GM12878 (cell line): ENCODE measurements around the gene EML5. TPM values are rescaled to one million over a fixed set of nuclear protein-coding genes. Genes with fewer than 3 reads are reported as not detected.

Experiments
- ATAC-seq: fragments of 200-7000 bp; cut with Tn5 transposase; 3 replicates; pipeline ENCODE4 v1.9.1; 2020; ENCODE audit warnings: mild to moderate bottlenecking, moderate library complexity
- BruUV-seq: library from RNA; stranded (reverse); fragments of 400-500 nt; replicated peaks from 2 replicates; lab custom pipeline; 2021; lab: Mats Ljungman, UMichigan
- CTCF ChIA-PET: fragments of 300-600 bp; sonication (Branson Sonifier 250); formaldehyde crosslinking; extraction: SDS; loops from one replicate; lab custom pipeline; 2021; ENCODE audit warnings: inconsistent platforms; lab: Yijun Ruan, JAX
- POLR2A ChIA-PET: fragments of 350-600 bp; formaldehyde crosslinking; extraction: SDS; loops from one replicate; lab custom pipeline; 2021; ENCODE audit warnings: inconsistent platforms; lab: Charles Lee
- RAD21 ChIA-PET: fragments of 300-600 bp; sonication (Branson Sonifier 250); formaldehyde crosslinking; loops from one replicate; lab custom pipeline; 2023; ENCODE audit warnings: antibody characterized with exemption; ENCODE audit not compliant: unreplicated experiment; lab: Charles Lee
- SMC1A ChIA-PET: fragments of 300-600 bp; sonication (Branson Sonifier 250); formaldehyde crosslinking; loops from one replicate; lab custom pipeline; 2023; ENCODE audit not compliant: unreplicated experiment, uncharacterized antibody; lab: Charles Lee
- DNase-seq: peaks from one replicate; pipeline ENCODE4 v3.0.0-alpha.2; 2011; ENCODE audit warnings: low read depth, low spot score
- FAIRE-seq: peaks from 3 replicates; lab custom pipeline; 2011; peaks lifted over from hg19 to GRCh38; lab: Jason Lieb, UNC
- H2AFZ ChIP-seq: 2 replicates; pipeline ENCODE4 v1.6.0; 2011; ENCODE audit warnings: low read depth, low read length, control low read depth; ENCODE audit not compliant: control insufficient read depth
- H3K27ac ChIP-seq: 2 replicates; pipeline ENCODE4 v1.5.1; 2011; ENCODE audit warnings: control low read depth; ENCODE audit not compliant: control insufficient read depth, insufficient read depth
- H3K27me3 ChIP-seq, 2 experiments: replicated peaks in 1 of 2; 2 replicates each; pipeline versions ENCODE4 v1.6.0 to v1.6.1; 2011; ENCODE audit warnings: low read length in 1 of 2; ENCODE audit not compliant: control insufficient read depth in 2 of 2, insufficient read depth in 2 of 2
- H3K36me3 ChIP-seq, 2 experiments: 2 replicates each; pipeline ENCODE4 v1.5.1; 2011; ENCODE audit warnings: low read length in 1 of 2; ENCODE audit not compliant: control insufficient read depth in 2 of 2, insufficient read depth in 2 of 2
- H3K4me1 ChIP-seq: 2 replicates; pipeline ENCODE4 v1.6.1; 2011; ENCODE audit warnings: mild to moderate bottlenecking, low read length, moderate library complexity, mixed read lengths; ENCODE audit not compliant: control insufficient read depth, insufficient read depth
- H3K4me2 ChIP-seq: 2 replicates; pipeline ENCODE4 v1.6.0; 2011; ENCODE audit warnings: control low read depth; ENCODE audit not compliant: control insufficient read depth, insufficient read depth
- H3K4me3 ChIP-seq: fragments of 200-600 bp; sonication (generic); 2 replicates; pipeline ENCODE4 v1.5.1; 2016
- H3K79me2 ChIP-seq: 2 replicates; pipeline ENCODE4 v1.6.0; 2011; ENCODE audit warnings: low read length; ENCODE audit not compliant: control insufficient read depth, insufficient read depth
- H3K9ac ChIP-seq: 2 replicates; pipeline ENCODE4 v1.8.0; 2011; ENCODE audit warnings: low read length, control low read depth, mixed read lengths; ENCODE audit not compliant: control insufficient read depth, insufficient read depth
- H3K9me3 ChIP-seq: replicated peaks from 3 replicates; pipeline ENCODE4 v1.5.1; 2011; ENCODE audit warnings: mild to moderate bottlenecking, low read length; ENCODE audit not compliant: control insufficient read depth, insufficient read depth
- H4K20me1 ChIP-seq: 2 replicates; pipeline ENCODE4 v1.6.0; 2011; ENCODE audit not compliant: control insufficient read depth, insufficient read depth
- HDGF ChIP-seq: fragments of 450-650 bp; IDR thresholded peaks from 2 replicates; pipeline ENCODE4 v1.6.1; 2016; ENCODE audit warnings: antibody characterized with exemption
- MEF2B ChIP-seq: fragments of 450-650 bp; IDR thresholded peaks from 2 replicates; pipeline ENCODE4 v1.6.1; 2018; ENCODE audit warnings: mild to moderate bottlenecking, moderate library complexity; ENCODE audit not compliant: partially characterized antibody, poor library complexity, severe bottlenecking
- SRF ChIP-seq, 2 experiments: IDR thresholded peaks; 2 replicates each; pipeline ENCODE4 v1.6.1; 2011; ENCODE audit warnings: low read depth in 2 of 2, low read length in 2 of 2, mild to moderate bottlenecking in 1 of 2, moderate library complexity in 1 of 2
- SUZ12 ChIP-seq: fragments of 200-600 bp; sonication (generic); IDR thresholded peaks from one replicate; pipeline ENCODE4 v1.6.1; 2018; ENCODE audit warnings: antibody characterized with exemption, mild to moderate bottlenecking; ENCODE audit not compliant: unreplicated experiment
- WGBS: methylation state at CpG from one replicate; pipeline ENCODE4 v1.1.6; 2016; ENCODE audit warnings: low lambda C conversion rate; ENCODE audit not compliant: insufficient replicate concordance, insufficient coverage; ENCODE audit errors: missing lambda C conversion rate; 5-methylcytosine and 5-hydroxymethylcytosine counted together
- in situ Hi-C: fragments of 300-500 bp; cut with MboI; formaldehyde crosslinking; loops from 9 replicates; pipeline ENCODE4 v1.14.3; 2018; ENCODE audit warnings: mixed read lengths
- intact Hi-C: fragments of 100-400 bp; cut with micrococcal nuclease; formaldehyde crosslinking; loops from one replicate; pipeline ENCODE4 v1.14.2; 2022; ENCODE audit not compliant: unreplicated experiment
- polyA plus RNA-seq, 11 experiments: library from polyadenylated mRNA; depleted of rRNA in 4 of 11; unstranded in 6 of 11; stranded (reverse) in 5 of 11; fragments of >200 nt; fragmentation: Nextera tagmentation in 4 of 11; fragmentation: Illumina TruSeq in 1 of 11; extraction: Ambion mirVana in 4 of 11; extraction: Trizol in 1 of 11; gene quantifications; 1 replicate in 1 of 11; 2 replicates in 10 of 11; pipeline versions ENCODE4 v1.2.1 to v1.2.3, GENCODE V29; 2011 to 2016; ENCODE audit warnings: inconsistent platforms in 2 of 11, missing spikeins in 2 of 11, low read depth in 1 of 11
- total RNA-seq, 4 experiments: library from RNA; depleted of rRNA in 3 of 4; stranded (reverse); fragments of >200 nt in 3 of 4; fragmentation: Illumina TruSeq in 1 of 4; extraction: Trizol in 1 of 4; gene quantifications; 2 replicates each; pipeline versions ENCODE4 v1.2.1 to v1.2.3, GENCODE V29; 2013 to 2021
- TF ChIP-seq, protein P1 (sequence below): IDR thresholded peaks from 2 replicates; pipeline ENCODE4 v1.6.1; 2012; ENCODE audit warnings: low read length, inconsistent platforms

Gene EML5
- total and polyA plus RNA-seq, 10 of the 15 experiments (the other 5 are each of a cell fraction or from before 2014, with no cell fraction given) = 0.08 to 0.35 (median 0.22) TPM; not detected in 1

GRCh38 chr14:88793259-88793625, 489 bp upstream of the EML5 start (continued):
- TF ChIP-seq, protein P1, sequence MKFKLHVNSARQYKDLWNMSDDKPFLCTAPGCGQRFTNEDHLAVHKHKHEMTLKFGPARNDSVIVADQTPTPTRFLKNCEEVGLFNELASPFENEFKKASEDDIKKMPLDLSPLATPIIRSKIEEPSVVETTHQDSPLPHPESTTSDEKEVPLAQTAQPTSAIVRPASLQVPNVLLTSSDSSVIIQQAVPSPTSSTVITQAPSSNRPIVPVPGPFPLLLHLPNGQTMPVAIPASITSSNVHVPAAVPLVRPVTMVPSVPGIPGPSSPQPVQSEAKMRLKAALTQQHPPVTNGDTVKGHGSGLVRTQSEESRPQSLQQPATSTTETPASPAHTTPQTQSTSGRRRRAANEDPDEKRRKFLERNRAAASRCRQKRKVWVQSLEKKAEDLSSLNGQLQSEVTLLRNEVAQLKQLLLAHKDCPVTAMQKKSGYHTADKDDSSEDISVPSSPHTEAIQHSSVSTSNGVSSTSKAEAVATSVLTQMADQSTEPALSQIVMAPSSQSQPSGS = no peak
- TF ChIP-seq MEF2B (no peak), HDGF (no peak)

- ChIA-PET RAD21 (interaction anchor here (1.0 kb wide), 1 partner anchor 124 kb away, joined by 4 read pairs; no protein-coding TSS in a partner anchor), POLR2A (no interaction called here), CTCF (interaction anchor here (0.8 to 1.5 kb wide), 2 partner anchors 123 to 124 kb away, joined by 4 to 9 read pairs; no protein-coding TSS in a partner anchor), SMC1A (no interaction called here)
- peak overlapping the region; percentile 86 for H3K4me2 ChIP-seq
- peak overlapping the region; percentile 71 for H3K4me3 ChIP-seq
- H2AFZ ChIP-seq = peak overlapping the region; percentile 55
- H3K27ac ChIP-seq = no peak overlapping the region
- TF ChIP-seq SRF (IDR thresholded peaks at IDR 0.05; ENCODE audit: low read depth in 2 of 2, low read length in 2 of 2) (no peak), SUZ12 (peak; percentile 33)
- BruUV-seq = no TSS peak
- FAIRE-seq = no peak
- H3K9ac ChIP-seq = no peak overlapping the region; the same call in 1 of the 2 replicates
- no peaks in the 10 kb centered on the region for H3K36me3 ChIP-seq
- H4K20me1 ChIP-seq = no peaks in the 10 kb centered on the region
- 7% methylated on average over 47 of the region's 52 CpGs for WGBS
- no peaks in the 10 kb centered on the region for H3K79me2 ChIP-seq
- no peak for DNase-seq
- H3K9me3 ChIP-seq = no peaks in the 10 kb centered on the region
- H3K4me1 ChIP-seq = no peaks in the 10 kb centered on the region; the same call in 1 of the 2 replicates
- H3K27me3 ChIP-seq = peaks cover 2 to 13% of the 10 kb centered on the region in 2 experiments; a peak in 3 of 4 replicates
- in situ Hi-C loops (no loop called here), intact Hi-C loops (loop anchor here (5.0 kb wide), 1 partner anchor 125 kb away; no protein-coding TSS in a partner anchor)
- ATAC-seq = no peak
Observed at GRCh38 chr14:88791629-88792472, 902 bp downstream of the EML5 start.
